GM18873 (cell line): ENCODE measurements around the gene CLEC4F.
"Not testable (repeated sequence)": the region's sequence is repeated elsewhere in the genome, so short reads cannot be mapped to it uniquely, and the experiment has no call there.

Source experiments
- ATAC-seq: cut with Tn5 transposase; IDR thresholded peaks from one replicate; pipeline ENCODE4 v1.9.1; 2021; ENCODE audit warnings: mild to moderate bottlenecking, moderate library complexity, moderate number of reproducible peaks; ENCODE audit not compliant: unreplicated experiment, low FRiP score

Gene CLEC4F

GRCh38 chr2:70827388-70827787 is 7.0 kb upstream of the CLEC4F start:
- ATAC-seq, result no peak

- ATAC-seq, result no peak
Observed at GRCh38 chr2:70826696-70827350, 6.4 kb upstream of the CLEC4F start.

- ATAC-seq, result no peak
Observed at GRCh38 chr2:70823249-70823648, 2.9 kb upstream of the CLEC4F start.

GRCh38 chr2:70822843-70823242 is 2.4 kb upstream of the CLEC4F start:
- no peak for ATAC-seq

- no peak for ATAC-seq
Observed at GRCh38 chr2:70817284-70817954, 3.0 kb downstream of the CLEC4F start.

GRCh38 chr2:70816726-70817125 is 3.7 kb downstream of the CLEC4F start:
- no peak for ATAC-seq

GRCh38 chr2:70808983-70809958 is 11.1 kb downstream of the CLEC4F start:
- no peak for ATAC-seq

GRCh38 chr2:70807828-70808118 is 12.6 kb downstream of the CLEC4F start:
- ATAC-seq, result no peak

GRCh38 chr2:70807102-70807827 is 13.1 kb downstream of the CLEC4F start:
- ATAC-seq, result no peak

- no peak for ATAC-seq
Observed at GRCh38 chr2:70806620-70807019, 13.8 kb downstream of the CLEC4F start.

GRCh38 chr2:70806013-70806412 is 14.4 kb downstream of the CLEC4F start:
- no peak for ATAC-seq

- ATAC-seq, result no peak
Observed at GRCh38 chr2:70801607-70802263, 18.7 kb downstream of the CLEC4F start.

- no peak for ATAC-seq
Observed at GRCh38 chr2:70799706-70800105, 20.7 kb downstream of the CLEC4F start.

GRCh38 chr2:70797996-70798395 is 22.4 kb downstream of the CLEC4F start:
- ATAC-seq, result not testable (repeated sequence)

- no peak for ATAC-seq
Observed at GRCh38 chr2:70797506-70797905, 22.9 kb downstream of the CLEC4F start.

GRCh38 chr2:70796262-70796661 is 24.1 kb downstream of the CLEC4F start:
- no peak for ATAC-seq

- ATAC-seq, result no peak
Observed at GRCh38 chr2:70795164-70795995, 25.0 kb downstream of the CLEC4F start.

GRCh38 chr2:70793450-70793849 is 26.9 kb downstream of the CLEC4F start:
- ATAC-seq, result no peak

GRCh38 chr2:70790136-70790828 is 30.1 kb downstream of the CLEC4F start, which contains the start of gene FIGLA:
Gene FIGLA (minus strand): TSS chr2:70790643. CDS start chr2:70790638, 5 bp downstream.
- no peak for ATAC-seq
